ENCODE measurements around the gene MAP4.
"Not testable (repeated sequence)": the region's sequence is repeated elsewhere in the genome, so short reads cannot be mapped to it uniquely, and the experiment has no call there.

MAP4 gene

DNA sequence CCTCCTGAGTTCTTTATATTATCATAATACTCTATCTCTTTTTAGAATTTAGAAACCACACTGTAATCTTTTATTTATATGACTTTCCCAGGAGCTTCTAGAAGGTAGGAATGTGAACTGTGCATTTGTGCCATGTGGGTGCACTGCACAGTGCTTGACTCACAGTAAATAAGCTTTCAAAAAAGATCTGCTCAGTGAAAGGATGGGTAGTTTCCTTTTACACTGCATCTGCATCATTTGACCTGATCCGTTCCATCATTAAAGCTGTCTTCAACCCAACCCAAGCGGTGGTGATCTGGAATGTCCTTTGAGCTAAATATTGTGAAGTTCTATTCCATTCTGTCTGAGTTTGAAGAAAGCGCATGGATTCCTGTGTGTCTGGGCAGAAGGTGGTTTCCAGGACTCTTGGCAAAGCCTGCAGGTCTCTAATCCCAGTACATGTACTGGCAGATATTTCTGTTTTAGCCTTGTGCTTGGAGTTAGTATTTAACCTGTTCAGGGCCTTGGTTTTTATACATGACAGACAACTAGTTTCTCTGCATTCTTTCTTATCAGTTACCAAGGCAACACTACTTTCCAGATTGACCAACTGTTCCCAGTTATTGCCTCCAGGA, 116.6 kb downstream of the MAP4 start:
- in situ Hi-C loops (cut with HindIII; ENCODE audit: low sequenced_read_pairs) = no loop called here

DNA sequence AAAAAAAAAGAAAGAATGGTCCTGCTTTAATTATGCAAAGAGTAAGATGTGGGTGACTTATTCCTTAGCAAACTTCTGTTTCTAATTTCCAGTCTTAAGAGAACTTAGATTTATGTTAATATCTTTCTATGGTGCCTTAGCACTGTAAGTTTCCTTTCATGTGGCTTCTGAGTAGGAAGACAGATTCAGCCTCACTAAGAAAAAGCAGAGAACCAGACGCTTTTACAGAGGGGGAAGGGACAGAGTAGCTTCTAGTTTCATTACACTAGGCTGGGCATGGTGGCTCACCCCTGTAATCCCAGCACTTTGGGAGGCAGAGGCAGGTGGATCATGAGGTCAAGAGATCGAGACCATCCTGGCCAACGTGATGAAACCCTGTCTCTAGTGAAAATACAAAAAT, 118.3 kb downstream of the MAP4 start:
- in situ Hi-C loops (cut with HindIII; ENCODE audit: low sequenced_read_pairs) = no loop called here

DNA sequence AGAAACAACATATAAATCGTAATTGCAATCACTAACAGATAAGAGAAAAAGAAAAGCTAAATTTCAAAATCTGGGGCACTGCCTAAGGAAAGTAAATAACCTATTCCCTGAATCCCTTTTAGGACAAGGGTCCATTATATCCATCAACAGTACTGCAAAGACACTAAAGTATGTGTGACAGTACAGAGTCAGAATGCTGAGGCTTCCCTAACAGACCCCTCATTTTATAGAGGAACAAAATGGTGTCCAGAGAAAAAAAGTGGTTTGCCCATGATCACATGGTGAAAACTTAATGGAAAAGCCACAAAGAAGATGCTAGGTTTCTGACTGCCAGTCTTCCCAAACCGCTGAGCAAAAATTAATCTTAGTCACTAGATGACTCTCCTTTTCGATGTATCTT, 119.5 kb downstream of the MAP4 start:
- in situ Hi-C loops (cut with HindIII; ENCODE audit: low sequenced_read_pairs) = no loop called here

DNA sequence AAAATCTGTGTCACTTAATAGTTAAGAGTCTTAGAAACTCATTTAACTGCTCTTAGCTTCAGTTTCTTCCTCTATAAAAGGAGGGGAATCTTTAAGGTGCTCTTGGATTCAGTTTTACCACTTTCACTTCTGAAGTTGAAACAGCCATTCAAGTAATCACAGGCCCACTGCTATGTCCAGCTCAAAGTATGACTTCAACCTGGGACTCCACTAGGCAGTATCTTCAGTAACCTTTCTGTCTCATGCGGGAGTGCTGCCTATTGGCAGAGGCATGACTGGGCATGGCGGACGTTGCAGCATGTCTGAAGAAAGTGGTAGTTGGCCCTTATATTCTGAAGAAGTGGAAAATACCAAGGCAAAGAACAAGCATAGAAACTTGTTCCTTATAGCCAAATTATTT, 121.0 kb downstream of the MAP4 start:
- in situ Hi-C loops (cut with HindIII; ENCODE audit: low sequenced_read_pairs) = no loop called here

DNA sequence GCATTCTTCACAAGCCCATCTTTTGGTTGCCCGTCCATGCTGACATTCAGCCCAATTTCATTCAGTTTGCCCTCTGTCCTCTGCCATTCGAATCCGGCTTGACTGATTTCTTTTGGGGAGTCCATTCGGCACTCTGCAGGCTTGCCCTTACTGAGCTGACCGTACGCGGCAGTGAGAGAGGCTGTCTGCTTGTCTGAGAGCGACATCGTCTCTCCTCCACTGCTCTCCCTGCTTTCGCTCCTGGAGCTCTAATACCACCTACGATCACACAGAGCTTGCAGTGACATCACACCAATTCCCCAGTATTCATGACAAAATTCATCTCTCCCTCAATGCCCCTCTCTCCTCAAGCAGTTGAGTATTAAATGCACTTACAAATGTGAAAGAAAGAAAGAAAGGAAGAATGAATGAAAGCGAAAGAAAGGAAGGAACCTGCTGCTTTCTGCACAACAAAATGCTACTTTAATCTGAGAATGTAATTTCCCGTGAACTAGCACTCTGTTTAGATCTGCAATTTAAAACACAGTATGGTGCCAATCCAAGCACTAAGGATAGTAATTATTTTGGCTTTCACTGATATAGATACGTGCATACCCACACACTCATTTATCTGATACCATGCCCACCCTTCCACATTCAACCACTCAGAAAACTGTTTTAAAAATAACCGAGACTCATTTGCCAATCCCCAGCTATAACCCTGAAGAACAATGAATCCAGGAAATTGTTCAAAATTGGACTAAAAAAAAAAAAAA, 123.8 kb downstream of the MAP4 start:
- in situ Hi-C loops (cut with HindIII; ENCODE audit: low sequenced_read_pairs) = loop anchor here (5.0 kb wide), 2 partner anchors 60 to 65 kb away; no protein-coding TSS in a partner anchor

DNA sequence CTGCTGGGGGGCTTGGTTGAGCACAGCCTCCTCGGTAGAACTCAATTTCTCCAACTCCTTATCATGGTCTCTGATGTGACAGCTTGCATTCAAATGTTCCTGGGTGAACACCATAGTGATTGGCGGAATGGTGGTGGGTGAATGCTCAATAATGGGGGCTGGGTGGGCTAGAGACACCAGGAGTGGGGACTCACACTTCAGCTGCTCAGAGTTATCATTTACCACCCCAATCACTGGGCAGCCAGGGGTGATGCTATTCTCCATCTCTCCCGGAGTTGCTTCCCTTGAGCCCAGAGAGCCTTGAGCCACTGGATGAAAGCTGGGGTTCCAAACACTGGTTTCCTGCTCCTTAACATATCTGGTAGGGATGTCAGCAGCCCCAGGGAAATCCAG, 124.6 kb downstream of the MAP4 start:
- in situ Hi-C loops (cut with HindIII; ENCODE audit: low sequenced_read_pairs) = loop anchor here (5.0 kb wide), 2 partner anchors 61 to 64 kb away; no protein-coding TSS in a partner anchor

DNA sequence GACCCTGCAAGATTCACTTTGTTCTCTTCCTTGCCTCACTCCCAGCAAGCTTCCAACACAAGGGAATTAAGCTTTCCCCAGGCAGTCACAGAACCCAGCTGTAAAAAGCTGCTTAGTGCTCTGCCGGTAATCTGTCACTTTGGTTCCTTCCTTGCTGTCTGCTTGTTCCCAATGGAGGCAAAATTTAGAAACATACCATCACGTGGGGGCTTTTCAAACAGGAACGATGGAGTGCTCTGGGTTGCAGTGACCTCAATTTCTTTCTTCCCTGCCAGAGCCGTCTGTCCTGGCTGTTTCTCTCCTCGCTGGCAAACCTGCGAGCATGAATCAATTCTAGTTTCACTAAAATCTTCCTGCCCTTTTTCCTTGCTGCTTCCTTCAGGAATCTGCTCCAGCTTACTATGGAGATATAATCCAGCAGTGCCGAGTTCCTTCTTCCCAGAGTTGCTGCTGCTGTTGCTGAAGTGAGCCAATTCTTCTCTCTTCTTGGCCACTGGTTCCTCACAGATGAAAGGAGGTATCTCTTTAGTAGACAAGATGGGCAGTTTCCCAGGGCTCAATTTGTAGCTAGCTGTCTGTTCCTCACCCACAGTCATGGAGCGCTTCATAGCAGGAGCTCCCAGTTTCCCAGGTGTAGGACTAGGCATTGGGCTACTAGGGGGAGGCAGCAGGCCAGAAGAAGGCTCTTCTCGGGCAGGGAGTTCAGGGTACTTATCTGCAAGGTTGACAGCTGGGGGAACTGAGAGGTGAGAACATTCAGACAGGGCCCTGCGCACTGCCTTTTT, 125.2 kb downstream of the MAP4 start:
- in situ Hi-C loops (cut with HindIII; ENCODE audit: low sequenced_read_pairs) = loop anchor here (5.0 kb wide), 2 partner anchors 61 to 64 kb away; no protein-coding TSS in a partner anchor

DNA sequence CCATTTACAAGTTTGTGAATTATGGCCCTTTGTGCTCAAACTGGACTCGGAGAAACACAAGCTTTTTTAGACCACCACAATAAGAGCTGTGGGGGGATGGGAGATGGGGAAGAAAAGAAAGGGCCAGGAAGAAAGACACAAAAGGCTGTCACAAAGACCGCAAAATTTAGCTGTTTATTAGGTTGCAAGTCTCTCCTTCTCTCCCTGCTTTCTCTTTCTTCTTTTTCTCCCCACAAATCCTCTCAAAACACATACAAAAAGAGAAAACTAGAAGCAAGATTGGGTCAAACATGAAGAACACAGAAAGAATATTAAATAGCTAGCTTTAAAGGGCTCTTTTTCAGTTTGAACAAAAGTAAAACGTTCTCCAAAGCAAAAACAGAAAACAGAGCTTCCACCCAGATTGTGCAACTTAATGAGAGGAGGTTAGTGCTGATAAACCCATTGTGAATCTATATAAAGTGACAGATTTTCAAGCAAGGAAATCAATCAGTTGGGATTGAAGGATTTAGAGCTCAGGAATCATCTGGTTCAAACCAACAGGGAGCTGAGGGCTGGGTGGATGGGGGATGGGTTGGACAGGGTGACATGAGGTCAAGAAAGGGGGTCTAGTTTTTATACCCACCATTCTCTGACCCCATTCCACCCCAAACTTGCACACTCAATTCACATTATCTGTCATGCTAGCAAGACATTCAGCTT, 125.9 kb downstream of the MAP4 start:
- in situ Hi-C loops (cut with HindIII; ENCODE audit: low sequenced_read_pairs) = loop anchor here (5.0 kb wide), 2 partner anchors 62 to 63 kb away; no protein-coding TSS in a partner anchor

DNA sequence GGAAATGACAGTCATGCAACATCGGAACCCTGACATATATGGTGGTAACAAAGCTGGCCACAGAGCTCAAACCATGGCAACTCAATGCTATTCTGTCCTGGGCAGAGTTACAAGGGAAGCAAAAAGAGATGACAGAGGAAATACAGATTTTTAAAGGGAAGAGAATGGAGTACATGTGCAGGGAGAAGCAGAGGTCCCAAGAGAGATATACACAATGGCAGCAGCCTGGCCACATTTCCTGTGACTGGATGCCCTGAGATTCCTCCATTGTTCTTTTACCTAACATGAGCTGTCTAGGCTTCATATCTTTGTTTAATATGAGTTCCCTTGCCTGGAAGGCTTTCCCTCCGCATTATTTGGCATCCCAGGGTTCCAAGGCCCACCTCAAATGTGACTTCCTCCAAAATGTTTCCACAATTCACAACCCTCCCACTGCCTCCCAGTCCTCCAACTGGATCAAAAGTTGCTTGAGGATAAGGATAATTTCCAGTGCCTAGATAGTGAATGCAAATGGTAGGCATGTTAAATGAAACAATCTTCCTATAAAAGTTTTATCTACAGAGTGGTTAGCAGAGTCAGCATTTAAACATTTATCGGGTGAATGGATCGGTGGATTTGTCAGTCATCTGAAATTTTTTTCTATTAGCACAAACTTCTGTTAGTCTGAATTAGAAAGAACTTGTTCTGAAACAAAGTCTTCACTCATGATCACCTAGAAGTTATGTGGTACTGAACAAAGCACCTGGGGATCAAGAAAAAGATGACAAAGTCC, 127.0 kb downstream of the MAP4 start:
- in situ Hi-C loops (cut with HindIII; ENCODE audit: low sequenced_read_pairs) = no loop called here

DNA sequence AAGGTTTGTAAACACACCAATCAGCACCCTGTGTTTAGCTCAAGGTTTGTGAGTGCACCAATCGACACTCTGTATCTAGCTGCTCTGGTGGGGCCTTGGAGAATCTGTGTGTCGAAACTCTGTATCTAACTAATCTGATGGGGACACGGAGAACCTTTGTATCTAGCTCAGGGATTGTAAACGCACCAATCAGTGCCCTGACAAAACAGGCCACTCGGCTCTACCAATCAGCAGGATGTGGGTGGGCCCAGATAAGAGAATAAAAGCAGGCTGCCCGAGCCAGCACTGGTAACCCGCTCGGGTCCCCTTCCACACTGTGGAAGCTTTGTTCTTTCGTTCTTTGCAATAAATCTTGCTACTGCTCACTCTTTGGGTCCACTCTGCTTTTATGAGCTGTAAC, 128.2 kb downstream of the MAP4 start:
- in situ Hi-C loops (cut with HindIII; ENCODE audit: low sequenced_read_pairs) = not testable (repeated sequence)

DNA sequence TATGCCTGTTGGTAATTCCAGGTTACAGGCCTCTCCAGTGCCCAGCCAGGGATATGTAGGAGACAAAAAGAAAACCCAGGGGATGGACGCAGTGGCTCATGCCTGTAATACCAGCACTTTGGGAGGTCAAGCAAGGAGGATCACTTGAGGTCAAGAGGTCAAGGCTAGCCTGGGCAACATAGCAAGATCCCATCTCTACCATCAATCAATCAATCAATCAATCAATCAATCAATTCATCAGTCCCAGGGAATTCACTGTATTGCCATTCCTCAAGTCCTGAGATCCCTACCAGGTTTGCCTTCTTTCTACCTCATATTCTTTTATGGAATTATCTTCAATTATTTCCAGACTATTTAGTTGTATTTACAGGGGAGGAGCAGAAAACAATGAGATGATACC, 131.0 kb downstream of the MAP4 start:
- in situ Hi-C loops (cut with HindIII; ENCODE audit: low sequenced_read_pairs) = no loop called here

DNA sequence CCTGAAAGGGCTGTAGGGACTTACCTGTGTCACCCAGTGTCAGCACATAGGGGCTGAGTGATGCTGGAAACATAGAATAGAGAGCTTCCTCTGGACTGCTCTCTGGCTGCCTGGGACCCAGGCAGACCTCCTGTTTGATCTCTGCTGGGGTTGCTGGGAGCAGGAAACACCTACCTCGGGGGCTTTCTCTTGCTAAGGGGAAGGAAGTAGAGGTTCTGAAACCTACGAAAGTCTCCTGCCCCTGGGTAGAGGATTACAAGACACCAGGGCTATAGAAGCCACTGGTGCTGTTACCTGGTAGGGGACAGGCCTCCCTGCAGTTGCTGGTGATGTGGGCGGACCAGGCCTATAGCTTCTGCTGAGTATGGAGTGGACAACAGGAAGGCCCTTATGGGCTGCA, 131.6 kb downstream of the MAP4 start:
- in situ Hi-C loops (cut with HindIII; ENCODE audit: low sequenced_read_pairs) = loop anchor here (5.0 kb wide), 1 partner anchor 103 kb away; no protein-coding TSS in a partner anchor

DNA sequence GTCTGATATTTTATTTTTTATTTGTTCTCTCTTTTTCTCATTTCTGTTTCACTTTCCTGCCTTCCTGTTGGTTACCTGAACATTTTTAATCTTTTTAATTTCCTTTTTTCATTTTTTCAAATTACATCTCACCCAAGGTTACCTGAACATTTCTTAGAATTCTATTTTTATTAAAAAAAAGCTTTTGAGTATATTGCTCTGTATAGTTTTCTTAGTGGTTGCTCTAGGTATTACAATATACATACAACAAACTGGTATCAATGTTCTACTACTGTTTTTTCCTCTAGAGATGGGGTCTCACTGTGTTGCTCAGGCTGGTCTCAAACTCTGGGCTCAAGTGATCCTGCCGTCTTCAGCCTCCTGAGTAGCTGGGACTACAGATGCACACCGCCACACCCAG, 133.9 kb downstream of the MAP4 start:
- in situ Hi-C loops (cut with HindIII; ENCODE audit: low sequenced_read_pairs) = loop anchor here (5.0 kb wide), 1 partner anchor 105 kb away; no protein-coding TSS in a partner anchor

DNA sequence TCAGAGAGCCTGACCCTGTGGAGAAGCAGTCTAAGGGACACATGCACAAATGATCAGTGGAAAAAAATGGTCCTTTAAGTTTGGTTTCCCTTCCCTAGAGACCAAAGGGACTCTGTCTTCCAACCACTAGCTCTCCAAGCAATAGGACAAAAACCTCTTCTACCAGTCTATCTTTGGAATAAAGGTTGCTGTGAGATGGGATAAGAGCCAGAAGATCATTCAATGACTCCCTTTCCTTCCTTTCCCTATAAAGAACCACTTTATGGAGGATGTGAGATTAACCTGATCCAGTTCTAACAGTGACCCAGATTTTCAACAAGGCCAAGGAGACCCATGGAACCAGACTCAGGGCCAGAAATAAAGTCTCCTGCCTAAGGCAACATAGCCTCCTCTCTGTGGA, 138.5 kb downstream of the MAP4 start:
- in situ Hi-C loops (cut with HindIII; ENCODE audit: low sequenced_read_pairs) = no loop called here

DNA sequence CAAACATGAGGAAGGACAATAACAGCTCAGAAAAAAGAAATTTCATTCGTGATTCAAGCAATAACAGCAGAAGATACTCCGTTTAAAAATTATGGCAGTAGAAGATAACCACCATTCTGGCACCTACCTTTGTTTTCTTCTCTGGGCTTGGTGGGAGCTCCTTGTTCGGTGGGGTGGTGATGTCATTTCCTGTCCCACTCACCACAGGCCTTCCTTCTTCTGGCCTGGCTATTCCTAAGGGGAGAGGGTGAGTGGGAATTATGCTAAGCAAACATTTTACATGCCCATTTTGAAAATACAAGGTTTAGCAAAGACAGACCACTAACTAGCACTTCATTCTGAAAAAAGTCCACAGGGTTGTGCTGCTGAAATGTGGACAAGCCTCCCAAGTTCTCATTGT, 138.9 kb downstream of the MAP4 start:
- in situ Hi-C loops (cut with HindIII; ENCODE audit: low sequenced_read_pairs) = no loop called here

DNA sequence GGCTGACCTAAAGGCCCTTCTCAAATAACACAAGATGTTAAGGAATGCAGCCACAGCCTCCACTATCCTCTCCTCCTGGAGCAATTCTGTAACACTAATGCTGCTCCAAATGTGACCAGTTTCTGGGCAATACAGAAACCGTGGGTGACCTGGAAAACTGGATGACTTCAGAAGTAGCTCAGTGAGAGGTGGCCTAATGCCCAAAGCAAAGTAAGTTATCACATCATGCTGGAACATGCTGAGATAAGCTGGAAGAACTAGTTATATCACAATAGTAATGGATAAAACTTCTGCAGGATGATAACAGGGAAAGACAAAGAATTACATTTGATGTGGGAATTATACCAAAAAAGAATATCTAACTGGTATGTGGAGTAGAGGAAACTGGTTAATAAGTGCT, 141.3 kb downstream of the MAP4 start:
- in situ Hi-C loops (cut with HindIII; ENCODE audit: low sequenced_read_pairs) = no loop called here

DNA sequence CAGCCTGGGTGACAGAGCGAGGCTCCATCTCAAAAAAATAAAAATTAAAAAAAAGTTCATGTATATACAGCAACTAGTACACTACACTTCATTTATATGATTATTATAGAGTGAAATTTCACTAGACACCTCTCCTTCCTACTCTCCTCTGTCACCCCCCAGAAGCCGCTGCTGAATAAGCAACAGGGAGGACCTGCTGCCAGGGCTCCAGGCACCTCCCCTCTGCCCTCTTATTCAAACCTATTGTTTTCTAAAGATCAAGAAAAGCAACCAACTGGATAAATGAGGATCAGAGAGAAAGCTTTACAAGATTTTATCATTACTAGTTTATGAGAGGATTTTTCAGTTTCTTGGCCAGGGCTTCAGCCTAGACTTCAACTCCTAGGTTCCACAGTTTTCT, 141.8 kb downstream of the MAP4 start:
- in situ Hi-C loops (cut with HindIII; ENCODE audit: low sequenced_read_pairs) = no loop called here

DNA sequence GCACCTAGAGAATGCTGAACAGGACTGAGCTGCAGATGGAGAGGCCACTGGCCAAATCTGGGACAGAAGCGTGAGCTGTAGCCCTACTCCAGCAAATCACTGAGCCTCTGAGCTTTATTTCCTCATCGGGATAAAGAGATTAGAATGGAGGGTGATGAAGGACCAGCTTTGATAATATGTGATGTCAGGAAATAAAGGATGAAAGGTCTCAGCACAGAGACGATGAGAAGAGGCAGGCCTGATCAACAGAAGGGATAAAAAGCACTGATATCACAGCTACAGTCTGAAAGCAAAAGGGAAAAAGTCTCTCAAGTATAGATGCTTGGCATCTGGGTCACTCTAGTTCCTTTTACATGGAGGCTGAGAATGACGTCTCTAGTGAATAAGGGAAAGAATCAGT, 143.3 kb downstream of the MAP4 start:
- in situ Hi-C loops (cut with HindIII; ENCODE audit: low sequenced_read_pairs) = no loop called here

DNA sequence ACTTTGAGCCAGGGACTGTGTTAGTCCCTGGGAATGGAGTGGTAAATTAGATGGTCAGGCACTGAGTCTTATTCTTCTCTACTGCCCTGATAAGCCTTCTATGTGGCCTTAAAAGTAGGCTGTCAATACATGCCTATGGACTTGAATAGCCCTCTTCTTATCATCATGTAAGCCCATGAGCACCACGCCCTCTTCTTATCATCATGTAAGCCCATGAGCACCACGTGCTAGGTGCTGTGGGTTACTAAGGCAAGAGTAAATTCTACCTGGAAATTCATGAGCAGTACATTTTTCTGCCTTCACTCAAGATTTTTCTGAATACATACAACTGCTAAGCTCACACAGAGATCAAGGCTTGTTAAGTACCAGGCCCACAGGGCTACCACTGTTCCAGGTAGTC, 144.8 kb downstream of the MAP4 start:
- in situ Hi-C loops (cut with HindIII; ENCODE audit: low sequenced_read_pairs) = no loop called here

DNA sequence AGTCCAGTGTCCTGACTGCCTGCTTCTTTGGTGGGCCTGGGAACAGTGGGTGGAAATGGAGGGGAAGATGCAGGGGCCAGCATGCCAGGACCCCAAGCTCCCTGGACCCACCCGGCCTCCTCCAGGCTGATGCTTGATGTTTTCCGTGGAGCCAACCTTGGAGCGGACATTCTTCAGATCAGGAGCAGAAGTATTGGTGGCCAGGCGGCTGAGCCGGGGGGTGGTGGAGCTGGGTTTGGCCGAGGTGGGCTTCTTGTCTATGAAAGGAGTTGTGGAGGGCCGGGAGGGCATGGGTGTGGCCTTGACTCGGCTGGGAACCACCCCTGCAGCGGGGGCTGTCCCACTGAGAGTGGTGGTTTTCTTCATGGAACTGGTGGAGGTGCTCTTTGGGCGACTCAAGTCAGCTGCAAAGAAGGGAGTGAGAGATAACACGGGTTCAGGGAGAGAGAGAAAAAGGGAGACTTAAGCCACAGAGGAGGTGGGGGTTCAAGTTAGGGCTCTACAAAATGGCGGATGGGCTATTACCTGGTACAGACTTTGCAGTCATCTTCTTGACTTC, 145.4 kb downstream of the MAP4 start:
- in situ Hi-C loops (cut with HindIII; ENCODE audit: low sequenced_read_pairs) = no loop called here

Data from endothelial cell of hepatic sinusoid (primary cell).